Measurements from ENCODE around the gene F2RL3. TPM values are rescaled to one million over a fixed set of nuclear protein-coding genes. Genes with fewer than 3 reads are reported as not detected.

Gene F2RL3
- total and polyA plus RNA-seq, 9 donors: 0.19 to 0.67 (median 0.31) TPM

DNA sequence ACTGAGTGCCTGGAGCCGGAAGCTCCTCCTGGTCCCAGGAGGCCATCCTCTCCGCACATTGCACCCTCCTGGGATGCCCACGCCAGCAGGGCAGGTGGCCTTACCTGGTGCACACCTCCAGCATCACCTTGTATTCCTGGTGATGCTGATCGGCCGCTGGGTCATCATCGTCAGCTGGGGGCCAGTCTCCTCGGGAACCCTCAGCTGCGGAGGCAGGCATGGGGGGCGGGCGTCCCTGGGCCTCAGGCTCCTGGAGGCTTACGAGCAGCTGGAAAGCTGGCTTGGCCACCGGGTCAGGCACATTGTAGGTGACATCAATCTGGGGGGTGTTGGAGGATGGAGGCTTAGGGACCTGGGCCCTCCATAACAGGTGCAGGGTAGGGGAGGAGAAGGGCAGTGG, 13.7 kb downstream of the F2RL3 start:
- H3K9me3 ChIP-seq (replicated peaks; ENCODE audit: control insufficient read depth, low read depth, low read length): no peaks in the 10 kb centered on the region
- H3K27me3 ChIP-seq (ENCODE audit: control insufficient read depth, insufficient read depth, low read length): no peaks in the 10 kb centered on the region
- H3K36me3 ChIP-seq (ENCODE audit: control insufficient read depth, insufficient read depth, low read length): no peaks in the 10 kb centered on the region
- WGBS (ENCODE audit: insufficient coverage): 87% methylated on average over 12 of the region's 12 CpGs
- H3K4me1 ChIP-seq (ENCODE audit: control insufficient read depth, insufficient read depth, low read length): no peaks in the 10 kb centered on the region
- no peak for DNase-seq
- no peak overlapping the region for H3K27ac ChIP-seq (ENCODE audit: low read length)
- no peak overlapping the region for H3K4me3 ChIP-seq (ENCODE audit: low read length)

DNA sequence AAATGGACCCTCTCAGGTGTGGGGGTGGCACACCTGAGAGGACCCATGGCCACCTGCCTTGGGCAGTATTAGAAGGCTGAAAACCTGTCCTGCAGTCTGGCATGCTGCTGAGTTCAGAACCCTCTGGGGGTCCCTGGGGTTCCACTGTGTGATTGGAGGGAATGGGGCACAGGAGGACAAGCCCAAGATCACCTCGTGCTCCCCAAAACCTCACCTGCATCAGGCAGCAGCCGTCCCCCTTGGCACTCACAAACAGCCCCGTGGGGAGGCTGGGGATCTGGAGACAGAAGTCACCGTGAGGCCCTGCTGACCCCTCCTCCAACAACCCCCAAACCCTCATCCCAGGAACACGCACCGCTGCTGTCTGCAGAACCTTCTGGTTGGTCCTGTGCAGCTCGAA, 14.5 kb downstream of the F2RL3 start:
- 97% methylated on average over 4 of the region's 7 CpGs for WGBS (ENCODE audit: insufficient coverage)
- H3K27ac ChIP-seq (ENCODE audit: low read length): no peak overlapping the region
- no peak for DNase-seq
- no peaks in the 10 kb centered on the region for H3K36me3 ChIP-seq (ENCODE audit: control insufficient read depth, insufficient read depth, low read length)
- no peaks in the 10 kb centered on the region for H3K4me1 ChIP-seq (ENCODE audit: control insufficient read depth, insufficient read depth, low read length)
- no peaks in the 10 kb centered on the region for H3K9me3 ChIP-seq (replicated peaks; ENCODE audit: control insufficient read depth, low read depth, low read length)
- no peaks in the 10 kb centered on the region for H3K27me3 ChIP-seq (ENCODE audit: control insufficient read depth, insufficient read depth, low read length)
- no peak overlapping the region for H3K4me3 ChIP-seq (ENCODE audit: low read length)

DNA sequence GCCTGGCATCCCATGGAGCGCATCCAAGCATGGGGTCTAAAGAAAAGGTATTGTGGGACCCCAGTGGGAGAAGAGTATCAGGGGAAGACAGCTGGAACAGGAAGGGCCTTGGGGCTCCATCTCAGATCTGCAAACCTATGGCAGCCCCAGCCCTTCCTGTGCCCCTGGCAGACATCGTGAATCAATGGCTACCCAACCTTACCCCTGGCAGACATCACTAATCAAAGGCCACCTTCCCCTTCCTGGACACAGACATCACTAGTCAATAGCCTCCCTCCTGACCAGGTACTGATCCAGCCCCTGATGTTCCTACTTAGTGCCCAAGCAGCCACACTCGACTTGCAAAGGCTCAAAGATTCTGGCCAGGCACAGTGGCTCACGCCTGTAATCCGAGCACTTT, 15.8 kb downstream of the F2RL3 start:
- WGBS (ENCODE audit: insufficient coverage): 91% methylated on average over 2 of the region's 5 CpGs
- Histone ChIP-seq H3K27me3 (ENCODE audit: control insufficient read depth, insufficient read depth, low read length) (no peaks in the 10 kb centered on the region), H3K4me3 (ENCODE audit: low read length) (no peak overlapping the region), H3K36me3 (ENCODE audit: control insufficient read depth, insufficient read depth, low read length) (no peaks in the 10 kb centered on the region), H3K27ac (ENCODE audit: low read length) (no peak overlapping the region), H3K9me3 (replicated peaks; ENCODE audit: control insufficient read depth, low read depth, low read length) (no peaks in the 10 kb centered on the region), H3K4me1 (ENCODE audit: control insufficient read depth, insufficient read depth, low read length) (no peaks in the 10 kb centered on the region)
- DNase-seq: no peak

DNA sequence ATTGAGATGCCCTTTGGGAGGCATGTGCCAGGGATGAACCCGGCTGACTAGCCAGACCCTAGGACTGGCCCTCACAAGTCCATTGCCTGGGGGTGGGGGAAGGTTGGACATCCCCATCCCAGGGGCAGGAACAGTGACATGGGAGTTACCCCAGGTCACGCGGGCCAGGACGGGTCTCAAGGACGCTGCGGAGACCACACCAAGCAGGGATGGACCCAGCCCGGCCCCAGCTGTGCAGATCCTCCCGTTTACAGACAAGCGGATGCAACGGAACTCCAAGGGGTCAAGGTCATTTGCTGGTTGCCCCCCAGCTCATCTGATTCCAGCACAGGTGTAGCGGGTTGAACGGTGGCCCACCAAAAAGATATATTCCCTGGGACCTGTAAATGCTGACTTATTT, 20.0 kb downstream of the F2RL3 start:
- 94% methylated on average over 12 of the region's 12 CpGs for WGBS (ENCODE audit: insufficient coverage)
- H3K9me3 ChIP-seq (replicated peaks; ENCODE audit: control insufficient read depth, low read depth, low read length): peaks cover 16% of the 10 kb centered on the region
- H3K4me3 ChIP-seq (ENCODE audit: low read length): no peak overlapping the region
- no peak for DNase-seq
- H3K27me3 ChIP-seq (ENCODE audit: control insufficient read depth, insufficient read depth, low read length): no peaks in the 10 kb centered on the region
- H3K36me3 ChIP-seq (ENCODE audit: control insufficient read depth, insufficient read depth, low read length): no peaks in the 10 kb centered on the region
- H3K4me1 ChIP-seq (ENCODE audit: control insufficient read depth, insufficient read depth, low read length): no peaks in the 10 kb centered on the region
- H3K27ac ChIP-seq (ENCODE audit: low read length): no peak overlapping the region

DNA sequence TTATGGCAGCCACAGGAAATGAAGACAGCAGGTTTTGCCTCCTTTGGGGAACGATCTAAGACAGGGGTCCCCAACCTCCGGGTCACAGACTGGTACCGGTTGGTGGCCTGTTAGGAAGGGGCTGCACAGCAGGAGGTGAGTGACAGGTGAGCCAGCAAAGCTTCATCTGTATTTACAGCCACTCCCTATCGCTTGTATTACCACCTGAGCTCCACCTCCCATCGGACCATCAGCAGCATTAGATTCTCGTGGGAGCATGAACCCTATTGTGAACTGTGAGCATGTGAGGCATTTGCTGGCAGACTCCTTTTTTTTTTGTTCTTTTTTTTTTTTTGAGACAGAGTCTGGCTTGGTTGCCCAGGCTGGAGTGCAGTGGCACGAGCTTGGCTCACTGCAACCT, 22.2 kb downstream of the F2RL3 start:
- Histone ChIP-seq H3K4me1 (ENCODE audit: control insufficient read depth, insufficient read depth, low read length) (no peaks in the 10 kb centered on the region), H3K27me3 (ENCODE audit: control insufficient read depth, insufficient read depth, low read length) (no peaks in the 10 kb centered on the region), H3K4me3 (ENCODE audit: low read length) (no peak overlapping the region), H3K27ac (ENCODE audit: low read length) (no peak overlapping the region), H3K9me3 (replicated peaks; ENCODE audit: control insufficient read depth, low read depth, low read length) (peaks cover 30% of the 10 kb centered on the region), H3K36me3 (ENCODE audit: control insufficient read depth, insufficient read depth, low read length) (no peaks in the 10 kb centered on the region)
- no CpG with 5 or more reads among the region's 7 CpGs for WGBS (ENCODE audit: insufficient coverage)
- no peak for DNase-seq

DNA sequence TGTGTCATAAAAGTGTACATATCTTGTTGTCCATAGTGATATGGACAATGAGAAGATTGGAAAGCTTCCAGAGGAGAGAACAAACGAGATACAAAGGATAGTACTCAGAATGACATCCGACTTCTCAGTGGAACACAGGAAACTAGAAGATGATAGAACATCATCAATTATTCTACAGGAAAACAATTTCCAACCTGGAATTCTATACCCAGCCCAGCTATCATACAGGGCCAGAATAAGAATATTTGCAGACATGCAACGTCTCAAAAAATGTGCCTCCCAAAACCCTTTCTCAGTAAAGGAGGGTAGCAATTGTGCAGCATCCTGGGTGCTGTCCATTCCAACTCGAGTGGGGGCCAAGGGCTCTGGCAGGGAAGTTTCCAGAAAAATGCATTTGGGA, 24.0 kb downstream of the F2RL3 start:
- no peak overlapping the region for H3K27ac ChIP-seq (ENCODE audit: low read length)

DNA sequence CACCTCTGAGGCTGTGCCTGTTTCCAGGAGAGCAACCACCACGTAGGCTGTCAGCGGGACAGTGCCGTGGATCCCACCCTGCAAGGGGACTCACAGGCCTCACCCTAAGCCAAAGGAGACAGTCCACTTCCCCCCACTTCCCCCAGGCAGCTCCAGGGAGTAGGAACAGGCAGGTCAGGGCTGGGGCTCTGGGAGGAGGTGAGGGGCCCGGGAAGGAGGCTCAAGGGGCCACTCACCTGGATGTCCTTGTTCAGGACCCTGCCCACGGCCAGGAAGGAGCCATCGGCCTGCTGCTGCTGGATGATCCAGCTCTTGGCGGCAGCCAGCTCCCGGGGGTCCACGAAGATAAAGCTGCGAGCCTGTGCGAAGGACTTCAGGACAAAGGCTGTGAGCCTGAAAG, 25.6 kb downstream of the F2RL3 start:
- H3K9me3 ChIP-seq (replicated peaks; ENCODE audit: control insufficient read depth, low read depth, low read length): peaks cover 31% of the 10 kb centered on the region

More for the DNA sequence above, 24.0 kb downstream of the F2RL3 start:
- Histone ChIP-seq H3K4me3 (ENCODE audit: low read length) (no peak overlapping the region), H3K4me1 (ENCODE audit: control insufficient read depth, insufficient read depth, low read length) (no peaks in the 10 kb centered on the region), H3K36me3 (ENCODE audit: control insufficient read depth, insufficient read depth, low read length) (no peaks in the 10 kb centered on the region), H3K9me3 (replicated peaks; ENCODE audit: control insufficient read depth, low read depth, low read length) (peaks cover 30% of the 10 kb centered on the region), H3K27me3 (ENCODE audit: control insufficient read depth, insufficient read depth, low read length) (no peaks in the 10 kb centered on the region)
- DNase-seq: no peak
- WGBS (ENCODE audit: insufficient coverage): 60% methylated on average over 1 of the region's 4 CpGs

DNA sequence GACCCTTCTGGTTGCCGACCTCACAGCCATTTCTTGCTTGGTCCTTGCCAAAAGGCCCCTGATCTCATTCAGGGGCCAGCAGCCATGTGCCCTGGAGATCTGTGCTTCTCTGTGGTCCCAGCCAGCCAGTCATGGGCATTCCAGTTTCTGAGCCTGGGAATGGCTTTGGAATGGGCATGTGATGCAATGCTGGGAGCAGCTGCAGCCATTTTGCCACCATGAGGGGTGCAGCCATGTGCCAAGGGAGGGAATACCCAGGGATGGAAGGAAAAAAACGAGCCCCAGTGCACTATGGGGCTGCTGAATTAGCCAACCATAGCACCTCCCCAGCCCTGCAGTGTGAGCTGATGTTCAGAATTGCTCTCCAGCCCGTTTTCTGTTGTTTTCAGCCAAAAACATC, 26.3 kb downstream of the F2RL3 start:
- no peaks in the 10 kb centered on the region for H3K27me3 ChIP-seq (ENCODE audit: control insufficient read depth, insufficient read depth, low read length)
- no peak overlapping the region for H3K4me3 ChIP-seq (ENCODE audit: low read length)
- no peak overlapping the region for H3K27ac ChIP-seq (ENCODE audit: low read length)
- peaks cover 34% of the 10 kb centered on the region for H3K9me3 ChIP-seq (replicated peaks; ENCODE audit: control insufficient read depth, low read depth, low read length)
- no peaks in the 10 kb centered on the region for H3K36me3 ChIP-seq (ENCODE audit: control insufficient read depth, insufficient read depth, low read length)
- H3K4me1 ChIP-seq (ENCODE audit: control insufficient read depth, insufficient read depth, low read length): no peaks in the 10 kb centered on the region
- WGBS (ENCODE audit: insufficient coverage): 83% methylated on average over 1 of the region's 3 CpGs
- DNase-seq: no peak

More for the DNA sequence above, 25.6 kb downstream of the F2RL3 start:
- Histone ChIP-seq H3K4me3 (ENCODE audit: low read length) (no peak overlapping the region), H3K27me3 (ENCODE audit: control insufficient read depth, insufficient read depth, low read length) (no peaks in the 10 kb centered on the region), H3K36me3 (ENCODE audit: control insufficient read depth, insufficient read depth, low read length) (no peaks in the 10 kb centered on the region), H3K4me1 (ENCODE audit: control insufficient read depth, insufficient read depth, low read length) (no peaks in the 10 kb centered on the region), H3K27ac (ENCODE audit: low read length) (no peak overlapping the region)
- no peak for DNase-seq
- WGBS (ENCODE audit: insufficient coverage): 90% methylated on average over 8 of the region's 11 CpGs

DNA sequence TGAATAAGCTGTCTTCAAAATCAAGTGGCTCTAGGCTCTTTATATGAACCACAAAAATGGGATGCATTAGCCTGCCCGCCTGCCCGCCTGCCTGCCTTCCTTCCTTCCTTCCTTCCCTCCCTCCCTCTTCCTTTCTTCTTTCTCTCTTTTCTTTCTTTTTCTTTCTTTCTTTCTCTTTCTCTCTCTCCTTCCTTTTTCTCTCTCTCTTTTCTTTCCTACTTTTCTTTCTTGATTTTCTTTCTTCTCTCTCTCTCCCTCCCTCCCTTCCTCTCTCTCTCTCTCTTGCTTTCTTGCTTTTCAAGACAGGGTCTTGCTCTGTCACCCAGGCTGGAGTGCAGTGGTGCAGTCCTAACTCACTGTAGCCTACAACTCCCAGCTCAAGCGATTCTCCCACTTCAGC, 26.9 kb downstream of the F2RL3 start:
- Histone ChIP-seq H3K27ac (ENCODE audit: low read length) (no peak overlapping the region), H3K4me3 (ENCODE audit: low read length) (no peak overlapping the region), H3K36me3 (ENCODE audit: control insufficient read depth, insufficient read depth, low read length) (no peaks in the 10 kb centered on the region), H3K27me3 (ENCODE audit: control insufficient read depth, insufficient read depth, low read length) (no peaks in the 10 kb centered on the region), H3K9me3 (replicated peaks; ENCODE audit: control insufficient read depth, low read depth, low read length) (peaks cover 34% of the 10 kb centered on the region), H3K4me1 (ENCODE audit: control insufficient read depth, insufficient read depth, low read length) (no peaks in the 10 kb centered on the region)
- 50% methylated on average over 2 of the region's 3 CpGs for WGBS (ENCODE audit: insufficient coverage)
- no peak for DNase-seq

DNA sequence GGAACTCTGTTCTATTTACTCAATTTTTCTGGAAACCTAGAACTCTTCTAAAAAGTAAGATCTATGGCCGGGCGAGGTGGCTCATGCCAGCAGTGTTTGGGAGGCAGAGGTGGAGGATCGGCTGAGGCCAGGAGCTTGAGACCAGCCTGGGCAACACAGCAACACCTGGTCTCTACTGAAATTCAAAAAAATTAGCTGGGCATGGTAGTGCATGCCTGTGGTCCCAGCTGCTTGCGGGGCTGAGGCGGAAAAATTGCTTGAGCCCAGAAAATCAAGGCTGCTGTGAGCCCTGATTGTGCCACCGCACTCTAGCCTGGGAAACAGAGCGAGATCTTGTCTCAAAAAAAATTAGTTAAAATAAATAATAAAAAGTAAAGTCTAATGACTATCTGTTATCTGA, 28.6 kb downstream of the F2RL3 start:
- no peak for DNase-seq
- Histone ChIP-seq H3K27me3 (ENCODE audit: control insufficient read depth, insufficient read depth, low read length) (no peaks in the 10 kb centered on the region), H3K9me3 (replicated peaks; ENCODE audit: control insufficient read depth, low read depth, low read length) (peaks cover 29% of the 10 kb centered on the region), H3K4me1 (ENCODE audit: control insufficient read depth, insufficient read depth, low read length) (no peaks in the 10 kb centered on the region), H3K27ac (ENCODE audit: low read length) (no peak overlapping the region), H3K36me3 (ENCODE audit: control insufficient read depth, insufficient read depth, low read length) (no peaks in the 10 kb centered on the region), H3K4me3 (ENCODE audit: low read length) (no peak overlapping the region)
- 65% methylated on average over 5 of the region's 7 CpGs for WGBS (ENCODE audit: insufficient coverage)

DNA sequence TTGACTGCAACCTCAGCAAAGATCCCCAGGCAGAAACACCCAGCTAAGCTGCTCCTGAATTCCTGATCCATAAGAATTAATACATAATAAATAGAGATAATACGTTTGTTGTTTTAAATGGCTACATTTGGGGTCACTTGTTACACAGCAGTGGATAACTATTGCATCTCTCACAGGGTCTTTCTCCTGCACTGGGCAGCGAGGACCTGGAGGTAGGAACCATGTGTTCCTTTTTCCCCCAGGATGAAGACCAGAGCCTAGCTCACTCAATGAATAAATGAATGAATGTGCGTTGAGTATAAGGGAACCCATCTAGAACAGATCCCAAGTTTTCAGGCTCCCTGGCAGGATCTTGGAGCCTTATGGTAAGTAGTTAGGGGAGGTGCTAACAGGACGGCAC, 30.7 kb downstream of the F2RL3 start:
- H3K4me1 ChIP-seq (ENCODE audit: control insufficient read depth, insufficient read depth, low read length): no peaks in the 10 kb centered on the region
- no peak overlapping the region for H3K27ac ChIP-seq (ENCODE audit: low read length)
- H3K36me3 ChIP-seq (ENCODE audit: control insufficient read depth, insufficient read depth, low read length): no peaks in the 10 kb centered on the region
- H3K4me3 ChIP-seq (ENCODE audit: low read length): no peak overlapping the region
- no peaks in the 10 kb centered on the region for H3K27me3 ChIP-seq (ENCODE audit: control insufficient read depth, insufficient read depth, low read length)
- DNase-seq: no peak
- WGBS (ENCODE audit: insufficient coverage): 92% methylated on average over 2 of the region's 4 CpGs
- peaks cover 11% of the 10 kb centered on the region for H3K9me3 ChIP-seq (replicated peaks; ENCODE audit: control insufficient read depth, low read depth, low read length)
